ENCODE data around the gene NINJ2.
"Not testable (repeated sequence)": the region's sequence is repeated elsewhere in the genome, so short reads cannot be mapped to it uniquely, and the experiment has no call there.

NINJ2 gene

GRCh38 chr12:700016-700415 lies 36.8 kb upstream of the NINJ2 start:
- H3K9me3 ChIP-seq (ENCODE audit: control extremely low read depth in 1 of 5, control insufficient read depth in 4 of 5, insufficient read depth in 2 of 5, low read depth in 1 of 5, low read length in 4 of 5) = peaks cover 0 to 14% (median 8%) of the 10 kb centered on the region in 5 experiments
- CTCF ChIA-PET = interaction anchor here (1.0 to 2.7 kb wide), 4 partner anchors 10 to 51 kb away, joined by 3 to 6 read pairs (median 4); no protein-coding TSS in a partner anchor
- H3K36me3 ChIP-seq (ENCODE audit: control insufficient read depth in 4 of 4, insufficient read depth in 4 of 4, low read length in 3 of 4) = no peaks in the 10 kb centered on the region
- H3K27me3 ChIP-seq (replicated peaks in 2 of 5; ENCODE audit: control insufficient read depth in 4 of 5, insufficient read depth in 5 of 5, low read length in 4 of 5) = no peaks in the 10 kb centered on the region
- POLR2A ChIA-PET = no interaction called here
- H3K27ac ChIP-seq (ENCODE audit: insufficient read depth in 1 of 2, low read depth in 1 of 2, low read length in 2 of 2, poor library complexity in 1 of 2, severe bottlenecking in 2 of 2) = no peak overlapping the region
- WGBS (ENCODE audit: insufficient coverage) = 91% methylated on average over 4 of the region's 4 CpGs
- no peak overlapping the region for H3K4me3 ChIP-seq (ENCODE audit: control insufficient read depth in 1 of 7, extremely low read depth in 1 of 7, insufficient read depth in 4 of 7, low read depth in 2 of 7, low read length in 6 of 7)
- DNase-seq = no peak
- peaks cover 0 to 10% (median 0%) of the 10 kb centered on the region in 4 experiments for H3K4me1 ChIP-seq (ENCODE audit: control extremely low read depth in 1 of 4, control insufficient read depth in 4 of 4, insufficient read depth in 4 of 4, low read length in 3 of 4)

GRCh38 chr12:698222-698621 lies 35.0 kb upstream of the NINJ2 start:
- H3K36me3 ChIP-seq (ENCODE audit: control insufficient read depth in 4 of 4, insufficient read depth in 4 of 4, low read length in 3 of 4); DNase-seq; H3K27me3 ChIP-seq (replicated peaks in 2 of 5; ENCODE audit: control insufficient read depth in 4 of 5, insufficient read depth in 5 of 5, low read length in 4 of 5); H3K4me3 ChIP-seq (ENCODE audit: control insufficient read depth in 1 of 7, extremely low read depth in 1 of 7, insufficient read depth in 4 of 7, low read depth in 2 of 7, low read length in 6 of 7); H3K27ac ChIP-seq (ENCODE audit: insufficient read depth in 1 of 2, low read depth in 1 of 2, low read length in 2 of 2, poor library complexity in 1 of 2, severe bottlenecking in 2 of 2); POLR2A ChIA-PET: not testable (repeated sequence)
- WGBS (ENCODE audit: insufficient coverage) = 93% methylated on average over 2 of the region's 4 CpGs
- Histone ChIP-seq H3K4me1 (ENCODE audit: control extremely low read depth in 1 of 4, control insufficient read depth in 4 of 4, insufficient read depth in 4 of 4, low read length in 3 of 4) (peaks cover 0 to 13% (median 0%) of the 10 kb centered on the region in 4 experiments), H3K9me3 (ENCODE audit: control extremely low read depth in 1 of 5, control insufficient read depth in 4 of 5, insufficient read depth in 2 of 5, low read depth in 1 of 5, low read length in 4 of 5) (peaks cover 0 to 11% (median 8%) of the 10 kb centered on the region in 5 experiments)
- CTCF ChIA-PET = interaction anchor here (2.7 kb wide), 1 partner anchor 11 kb away, joined by 6 read pairs; no protein-coding TSS in a partner anchor

- H3K4me3 ChIP-seq (ENCODE audit: control insufficient read depth in 1 of 7, extremely low read depth in 1 of 7, insufficient read depth in 4 of 7, low read depth in 2 of 7, low read length in 6 of 7) = no peak overlapping the region
- 50% methylated on average over 1 of the region's 2 CpGs for WGBS (ENCODE audit: insufficient coverage)
- peak in 2 of 3 donors; percentile 17 to 19 for DNase-seq
- peaks cover 0 to 11% (median 8%) of the 10 kb centered on the region in 5 experiments for H3K9me3 ChIP-seq (ENCODE audit: control extremely low read depth in 1 of 5, control insufficient read depth in 4 of 5, insufficient read depth in 2 of 5, low read depth in 1 of 5, low read length in 4 of 5)
- peaks cover 0 to 13% (median 0%) of the 10 kb centered on the region in 4 experiments for H3K4me1 ChIP-seq (ENCODE audit: control extremely low read depth in 1 of 4, control insufficient read depth in 4 of 4, insufficient read depth in 4 of 4, low read length in 3 of 4)
- ChIA-PET CTCF (interaction anchor here (1.4 to 1.5 kb wide), 2 partner anchors 31 to 54 kb away, joined by 4 to 5 read pairs; no protein-coding TSS in a partner anchor), POLR2A (no interaction called here)
- H3K27me3 ChIP-seq (replicated peaks in 2 of 5; ENCODE audit: control insufficient read depth in 4 of 5, insufficient read depth in 5 of 5, low read length in 4 of 5) = no peaks in the 10 kb centered on the region
- no peaks in the 10 kb centered on the region for H3K36me3 ChIP-seq (ENCODE audit: control insufficient read depth in 4 of 4, insufficient read depth in 4 of 4, low read length in 3 of 4)
- no peak overlapping the region for H3K27ac ChIP-seq (ENCODE audit: insufficient read depth in 1 of 2, low read depth in 1 of 2, low read length in 2 of 2, poor library complexity in 1 of 2, severe bottlenecking in 2 of 2)
These were observed 34.2 kb upstream of the NINJ2 start for GRCh38 chr12:697481-697880.

- WGBS (ENCODE audit: insufficient coverage) = 93% methylated on average over 26 of the region's 27 CpGs
- no peaks in the 10 kb centered on the region for H3K36me3 ChIP-seq (ENCODE audit: control insufficient read depth in 4 of 4, insufficient read depth in 4 of 4, low read length in 3 of 4)
- POLR2A ChIA-PET = interaction anchor here (0.9 kb wide), 1 partner anchor 55 kb away, joined by 3 read pairs; no protein-coding TSS in a partner anchor
- peaks cover 0 to 13% (median 0%) of the 10 kb centered on the region in 4 experiments for H3K4me1 ChIP-seq (ENCODE audit: control extremely low read depth in 1 of 4, control insufficient read depth in 4 of 4, insufficient read depth in 4 of 4, low read length in 3 of 4)
- no peaks in the 10 kb centered on the region for H3K27me3 ChIP-seq (replicated peaks in 2 of 5; ENCODE audit: control insufficient read depth in 4 of 5, insufficient read depth in 5 of 5, low read length in 4 of 5)
- no peak overlapping the region for H3K27ac ChIP-seq (ENCODE audit: insufficient read depth in 1 of 2, low read depth in 1 of 2, low read length in 2 of 2, poor library complexity in 1 of 2, severe bottlenecking in 2 of 2)
- H3K9me3 ChIP-seq (ENCODE audit: control extremely low read depth in 1 of 5, control insufficient read depth in 4 of 5, insufficient read depth in 2 of 5, low read depth in 1 of 5, low read length in 4 of 5) = peaks cover 0 to 11% (median 8%) of the 10 kb centered on the region in 5 experiments
- H3K4me3 ChIP-seq (ENCODE audit: control insufficient read depth in 1 of 7, extremely low read depth in 1 of 7, insufficient read depth in 4 of 7, low read depth in 2 of 7, low read length in 6 of 7) = no peak overlapping the region
- no peak for DNase-seq
- CTCF ChIA-PET = interaction anchor here (0.7 to 1.3 kb wide), 3 partner anchors 10 to 115 kb away, joined by 3 to 4 read pairs (median 4); no protein-coding TSS in a partner anchor
These were observed 31.7 kb upstream of the NINJ2 start for GRCh38 chr12:694734-695503.

GRCh38 chr12:693934-694533 lies 30.8 kb upstream of the NINJ2 start:
- ChIA-PET CTCF (interaction anchor here (1.0 to 1.3 kb wide), 2 partner anchors 9 to 124 kb away, joined by 3 read pairs; no protein-coding TSS in a partner anchor), POLR2A (interaction anchor here (0.9 kb wide), 1 partner anchor 56 kb away, joined by 3 read pairs; no protein-coding TSS in a partner anchor)
- H3K36me3 ChIP-seq (ENCODE audit: control insufficient read depth in 4 of 4, insufficient read depth in 4 of 4, low read length in 3 of 4) = no peaks in the 10 kb centered on the region

GRCh38 chr12:692274-692673 lies 29.0 kb upstream of the NINJ2 start:
- H3K4me1 ChIP-seq (ENCODE audit: control extremely low read depth in 1 of 4, control insufficient read depth in 4 of 4, insufficient read depth in 4 of 4, low read length in 3 of 4) = peaks cover 0 to 9% (median 0%) of the 10 kb centered on the region in 4 experiments
- H3K27ac ChIP-seq (ENCODE audit: insufficient read depth in 1 of 2, low read depth in 1 of 2, low read length in 2 of 2, poor library complexity in 1 of 2, severe bottlenecking in 2 of 2) = no peak overlapping the region
- no CpG with 5 or more reads among the region's 2 CpGs for WGBS (ENCODE audit: insufficient coverage)
- DNase-seq = no peak
- H3K9me3 ChIP-seq (ENCODE audit: control extremely low read depth in 1 of 5, control insufficient read depth in 4 of 5, insufficient read depth in 2 of 5, low read depth in 1 of 5, low read length in 4 of 5) = peaks cover 0 to 2% (median 0%) of the 10 kb centered on the region in 5 experiments
- CTCF ChIA-PET = interaction anchor here (1.6 kb wide), 1 partner anchor 61 kb away, joined by 3 read pairs; no protein-coding TSS in a partner anchor
- no peaks in the 10 kb centered on the region for H3K36me3 ChIP-seq (ENCODE audit: control insufficient read depth in 4 of 4, insufficient read depth in 4 of 4, low read length in 3 of 4)
- no peaks in the 10 kb centered on the region for H3K27me3 ChIP-seq (replicated peaks in 2 of 5; ENCODE audit: control insufficient read depth in 4 of 5, insufficient read depth in 5 of 5, low read length in 4 of 5)
- H3K4me3 ChIP-seq (ENCODE audit: control insufficient read depth in 1 of 7, extremely low read depth in 1 of 7, insufficient read depth in 4 of 7, low read depth in 2 of 7, low read length in 6 of 7) = no peak overlapping the region
- POLR2A ChIA-PET = interaction anchor here (1.1 kb wide), 1 partner anchor 23 kb away, joined by 3 read pairs; no protein-coding TSS in a partner anchor

More at GRCh38 chr12:693934-694533, 30.8 kb upstream of the NINJ2 start:
- Histone ChIP-seq H3K27ac (ENCODE audit: insufficient read depth in 1 of 2, low read depth in 1 of 2, low read length in 2 of 2, poor library complexity in 1 of 2, severe bottlenecking in 2 of 2) (no peak overlapping the region), H3K4me3 (ENCODE audit: control insufficient read depth in 1 of 7, extremely low read depth in 1 of 7, insufficient read depth in 4 of 7, low read depth in 2 of 7, low read length in 6 of 7) (no peak overlapping the region), H3K27me3 (replicated peaks in 2 of 5; ENCODE audit: control insufficient read depth in 4 of 5, insufficient read depth in 5 of 5, low read length in 4 of 5) (no peaks in the 10 kb centered on the region), H3K9me3 (ENCODE audit: control extremely low read depth in 1 of 5, control insufficient read depth in 4 of 5, insufficient read depth in 2 of 5, low read depth in 1 of 5, low read length in 4 of 5) (peaks cover 0 to 11% (median 8%) of the 10 kb centered on the region in 5 experiments), H3K4me1 (ENCODE audit: control extremely low read depth in 1 of 4, control insufficient read depth in 4 of 4, insufficient read depth in 4 of 4, low read length in 3 of 4) (peaks cover 0 to 13% (median 0%) of the 10 kb centered on the region in 4 experiments)
- no peak for DNase-seq
- 100% methylated on average over 4 of the region's 7 CpGs for WGBS (ENCODE audit: insufficient coverage)

All from common myeloid progenitor, CD34-positive (primary cell).